Measurements from ENCODE around the gene SLC27A5. TPM values are rescaled to one million over a fixed set of nuclear protein-coding genes. Genes with fewer than 3 reads are reported as not detected.

Gene SLC27A5
- total and polyA plus RNA-seq, 2 of the 13 experiments (the other 11 are each of a cell fraction or from before 2014, with no cell fraction given): 30.3 to 40.2 TPM

GRCh38 chr19:58466089-58466759, 45.6 kb downstream of the SLC27A5 start (continued):
- TF ChIP-seq ZBTB49 (CRISPR knock-in tag; IDR thresholded peaks at IDR 0.05; ENCODE audit: borderline replicate concordance) (no peak), ZNF577 (CRISPR knock-in tag; IDR thresholded peaks at IDR 0.05; ENCODE audit: borderline replicate concordance, low read depth) (no peak), BATF2 (CRISPR knock-in tag; IDR thresholded peaks at IDR 0.05) (no peak), TERF1 (CRISPR knock-in tag; IDR thresholded peaks at IDR 0.05) (no peak), ZC3H4 (CRISPR knock-in tag; IDR thresholded peaks at IDR 0.05; ENCODE audit: borderline replicate concordance) (no peak), ZNF788 (CRISPR knock-in tag; IDR thresholded peaks at IDR 0.05; ENCODE audit: borderline replicate concordance) (0 out of 2 replicates have a peak, but pooled peaks have one; percentile 12), ZBTB39 (CRISPR knock-in tag; IDR thresholded peaks at IDR 0.05) (no peak), MTF2 (CRISPR knock-in tag; IDR thresholded peaks at IDR 0.05; ENCODE audit: borderline replicate concordance) (no peak), CSRNP1 (CRISPR knock-in tag; IDR thresholded peaks at IDR 0.05) (peak; percentile 64; the same call in 1 of the 2 replicates), RFXANK (CRISPR knock-in tag; IDR thresholded peaks at IDR 0.05) (no peak), ZNF574 (CRISPR knock-in tag; IDR thresholded peaks at IDR 0.05) (no peak), POLR2AphosphoS2 (IDR thresholded peaks at IDR 0.05; ENCODE audit: low read depth, low read length) (no peak), RFX3 (CRISPR knock-in tag; IDR thresholded peaks at IDR 0.05) (no peak), ZMYM2 (CRISPR knock-in tag; IDR thresholded peaks at IDR 0.05) (peak; percentile 37; the same call in 1 of the 2 replicates), ZNF589 (CRISPR knock-in tag; conservative IDR thresholded peaks at IDR 0.05) (no peak), CREB1 (IDR thresholded peaks at IDR 0.05) (no peak), CREB1 (CRISPR knock-in tag; IDR thresholded peaks at IDR 0.05) (no peak), ZNF75D (CRISPR knock-in tag; IDR thresholded peaks at IDR 0.05; ENCODE audit: borderline replicate concordance) (no peak), ARNT2 (CRISPR knock-in tag; IDR thresholded peaks at IDR 0.05; ENCODE audit: low read depth) (no peak)

Measured in HepG2 (cell line).